K562 (cell line): ENCODE data around the gene SURF4.

Experiments used
- BRF2 ChIP-seq: IDR thresholded peaks from 3 replicates; pipeline ENCODE4 v1.6.1; 2011; ENCODE audit warnings: borderline replicate concordance, mild to moderate bottlenecking; ENCODE audit not compliant: insufficient read length, insufficient read depth
- SP2 ChIP-seq: IDR thresholded peaks from 2 replicates; pipeline ENCODE4 v1.6.1; 2011; ENCODE audit warnings: mild to moderate bottlenecking, low read depth, low read length, moderate library complexity; ENCODE audit not compliant: poor library complexity, severe bottlenecking; ENCODE audit errors: extremely low read depth
- ZNF23 ChIP-seq: fragments of 250-450 bp; sonication (Bioruptor Pico); IDR thresholded peaks from 2 replicates; pipeline ENCODE4 v1.4.0; 2020; ENCODE audit warnings: mild to moderate bottlenecking
- ZNF407 ChIP-seq: fragments of 450-650 bp; IDR thresholded peaks from 2 replicates; pipeline ENCODE4 v1.6.1; 2016; ENCODE audit warnings: low read depth

DNA sequence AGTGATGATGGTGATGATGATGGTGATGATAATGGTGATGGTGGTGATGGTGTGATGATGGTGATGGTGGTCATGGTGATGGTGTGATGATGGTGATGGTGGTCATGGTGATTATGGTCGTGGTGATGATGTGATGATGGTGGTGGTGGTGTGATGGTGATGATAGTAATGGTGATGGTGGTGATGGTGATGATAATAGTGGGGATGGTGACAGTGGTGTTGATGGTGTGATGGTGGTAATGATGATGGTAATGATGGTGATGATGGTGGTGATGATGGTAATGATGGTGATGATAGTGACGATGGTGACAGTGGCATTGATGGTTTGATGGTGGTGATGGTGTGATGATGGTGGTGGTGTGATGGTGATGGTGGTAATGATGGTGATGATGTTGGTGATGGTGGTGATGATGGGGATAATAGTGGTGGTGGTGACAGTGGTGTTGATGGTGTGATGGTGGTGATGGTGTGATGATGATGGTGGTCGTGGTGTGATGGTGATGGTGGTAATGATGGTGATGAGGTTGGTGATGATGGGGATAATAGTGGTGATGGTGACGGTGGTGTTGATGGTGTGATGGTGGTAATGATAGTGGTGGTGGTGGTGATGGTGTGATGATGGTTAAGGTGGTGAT is 6.8 kb upstream of the SURF4 start:
- TF ChIP-seq ZNF407 = no peak
- TF ChIP-seq SP2 = no peak
- no peak for TF ChIP-seq BRF2
- no peak for TF ChIP-seq ZNF23
